Endothelial cell of umbilical vein (primary cell): ENCODE data around the gene SPAG16. TPM values are rescaled to one million over a fixed set of nuclear protein-coding genes. Genes with fewer than 3 reads are reported as not detected.

Experiments used
- BruUV-seq: library from RNA; stranded (reverse); fragments of 400-500 nt; replicated peaks from 2 replicates; lab custom pipeline; 2021; lab: Mats Ljungman, UMichigan
- CTCF ChIA-PET: fragments of 300-600, 350-600 bp; sonication (Branson Sonifier 250); formaldehyde crosslinking; loops from one replicate; lab custom pipeline; 2021; ENCODE audit warnings: antibody characterized with exemption, inconsistent platforms; lab: Charles Lee
- POLR2A ChIA-PET: fragments of 300-600, 350-600 bp; sonication (Branson Sonifier 250); formaldehyde crosslinking; loops from one replicate; lab custom pipeline; 2021; ENCODE audit warnings: antibody characterized with exemption, inconsistent platforms; lab: Charles Lee
- DNase-seq: peaks from one replicate; pipeline ENCODE4 v3.0.0-alpha.2; 2011; ENCODE audit warnings: low read depth, low spot score
- FAIRE-seq: peaks from 2 replicates; lab custom pipeline; 2011; peaks lifted over from hg19 to GRCh38; lab: Jason Lieb, UNC
- H2AFZ ChIP-seq: 2 replicates; pipeline ENCODE4 v1.6.0; 2012; ENCODE audit warnings: low read depth, low read length, control low read depth, inconsistent platforms
- H3K27ac ChIP-seq: 2 replicates; pipeline ENCODE4 v1.5.1; 2011; ENCODE audit warnings: low read depth, mild to moderate bottlenecking, control low read depth, low read length, moderate library complexity; ENCODE audit not compliant: insufficient read depth
- H3K27me3 ChIP-seq, 2 experiments: 2 replicates each; pipeline versions ENCODE4 v1.6.0 to v1.6.1; 2011; ENCODE audit warnings: low read length in 2 of 2, mixed read lengths in 1 of 2; ENCODE audit not compliant: control insufficient read depth in 2 of 2, insufficient read depth in 2 of 2
- H3K36me3 ChIP-seq, 2 experiments: 2 replicates in 1 of 2; 3 replicates in 1 of 2; pipeline ENCODE4 v1.5.1; 2011; ENCODE audit warnings: low read length in 2 of 2, mild to moderate bottlenecking in 1 of 2, moderate library complexity in 1 of 2; ENCODE audit not compliant: control insufficient read depth in 2 of 2, insufficient read depth in 2 of 2; ENCODE audit errors: extremely low read depth in 1 of 2
- H3K4me1 ChIP-seq: 3 replicates; pipeline ENCODE4 v1.5.1; 2011; ENCODE audit warnings: mild to moderate bottlenecking, low read length; ENCODE audit not compliant: control insufficient read depth, insufficient read depth; ENCODE audit errors: extremely low read depth
- H3K4me2 ChIP-seq: 2 replicates; pipeline ENCODE4 v1.6.1; 2011; ENCODE audit warnings: low read length, control low read depth, mixed read lengths; ENCODE audit not compliant: insufficient read depth
- H3K4me3 ChIP-seq, 3 experiments: fragments of 200-600 bp in 1 of 3; sonication (generic), shearing (Covaris generic) in 1 of 3; replicated peaks in 1 of 3; 2 replicates each; pipeline ENCODE4 v1.5.1; 2011 to 2016; ENCODE audit warnings: control low read depth in 3 of 3, low read length in 3 of 3, mild to moderate bottlenecking in 2 of 3, inconsistent platforms in 1 of 3, low read depth in 1 of 3, moderate library complexity in 1 of 3; ENCODE audit not compliant: insufficient read depth in 1 of 3
- H3K79me2 ChIP-seq: 2 replicates; pipeline ENCODE4 v1.6.0; 2012; ENCODE audit warnings: low read length, inconsistent platforms; ENCODE audit not compliant: control insufficient read depth, insufficient read depth
- H3K9ac ChIP-seq: replicated peaks from 2 replicates; pipeline ENCODE3; 2011; ENCODE audit warnings: low read length, control low read depth; ENCODE audit not compliant: insufficient read depth; ENCODE audit errors: extremely low read depth
- H3K9me1 ChIP-seq: replicated peaks from 3 replicates; pipeline ENCODE4 v1.6.0; 2011; ENCODE audit warnings: mild to moderate bottlenecking, low read length; ENCODE audit not compliant: control insufficient read depth, insufficient read depth; ENCODE audit errors: extremely low read depth
- H3K9me3 ChIP-seq: replicated peaks from 2 replicates; pipeline ENCODE4 v1.5.1; 2012; ENCODE audit warnings: low read length, inconsistent platforms; ENCODE audit not compliant: control insufficient read depth, insufficient read depth
- H4K20me1 ChIP-seq: replicated peaks from 2 replicates; pipeline ENCODE3; 2011; ENCODE audit warnings: mild to moderate bottlenecking, low read length; ENCODE audit not compliant: control insufficient read depth, insufficient read depth; ENCODE audit errors: extremely low read depth
- FOS ChIP-seq: IDR thresholded peaks from 2 replicates; pipeline ENCODE4 v1.6.1; 2011; ENCODE audit warnings: mild to moderate bottlenecking, low read length, moderate library complexity, borderline replicate concordance; ENCODE audit not compliant: insufficient read depth
- GATA2 ChIP-seq: IDR thresholded peaks from 2 replicates; pipeline ENCODE4 v1.7.0; 2011; ENCODE audit warnings: low read depth, mild to moderate bottlenecking, moderate library complexity, mixed read lengths, low read length; ENCODE audit not compliant: insufficient read length, insufficient read depth
- POLR2A ChIP-seq: IDR thresholded peaks from 2 replicates; pipeline ENCODE4 v1.6.1; 2012; ENCODE audit warnings: low read depth, mild to moderate bottlenecking, control low read depth, low read length
- POLR2AphosphoS5 ChIP-seq: IDR thresholded peaks from 2 replicates; pipeline ENCODE4 v1.6.1; 2012; ENCODE audit warnings: low read depth, mild to moderate bottlenecking, control low read depth, low read length, moderate library complexity; ENCODE audit not compliant: insufficient read depth
- dilution Hi-C: fragments of 300-500 bp; cut with MboI; formaldehyde crosslinking; loops from one replicate; pipeline ENCODE4 v1.15.0; 2019; ENCODE audit warnings: low sequenced_read_pairs; ENCODE audit not compliant: extremely low pct_ligation_motif_present
- intact Hi-C: fragments of 100-400 bp; cut with micrococcal nuclease; formaldehyde crosslinking; loops from one replicate; pipeline ENCODE4 v1.10.0; 2022
- polyA plus RNA-seq, 4 experiments: library from polyadenylated mRNA; depleted of rRNA in 3 of 4; stranded (reverse) in 3 of 4; unstranded in 1 of 4; fragments of >200 nt; gene quantifications; 2 replicates each; pipeline versions ENCODE4 v1.2.1 to v1.2.3, GENCODE V29; 2011 to 2012; ENCODE audit warnings: missing spikeins in 1 of 4
- total RNA-seq: library from RNA; stranded (reverse); gene quantifications from 2 replicates; pipeline ENCODE4 v1.2.3, GENCODE V29; 2021
- TF ChIP-seq, protein P1 (sequence below): IDR thresholded peaks from 2 replicates; pipeline ENCODE4 v1.6.1; 2011; ENCODE audit not compliant: insufficient read depth, insufficient read length
- TF ChIP-seq, protein P2 (sequence below), 2 donors: IDR thresholded peaks; 1 replicate in 1 of 2; 2 replicates in 1 of 2; pipeline ENCODE4 v1.5.1; 2011; ENCODE audit warnings: low read length in 2 of 2, mild to moderate bottlenecking in 2 of 2, moderate library complexity in 2 of 2, control low read depth in 1 of 2, inconsistent platforms in 1 of 2, low read depth in 1 of 2; ENCODE audit not compliant: insufficient read depth in 1 of 2; ENCODE audit errors: extremely low read depth in 1 of 2

Gene SPAG16
- total and polyA plus RNA-seq, 2 donors (not counting 3 experiments of a cell fraction or from before 2014, with no cell fraction given): 4.0 to 7.7 TPM

DNA sequence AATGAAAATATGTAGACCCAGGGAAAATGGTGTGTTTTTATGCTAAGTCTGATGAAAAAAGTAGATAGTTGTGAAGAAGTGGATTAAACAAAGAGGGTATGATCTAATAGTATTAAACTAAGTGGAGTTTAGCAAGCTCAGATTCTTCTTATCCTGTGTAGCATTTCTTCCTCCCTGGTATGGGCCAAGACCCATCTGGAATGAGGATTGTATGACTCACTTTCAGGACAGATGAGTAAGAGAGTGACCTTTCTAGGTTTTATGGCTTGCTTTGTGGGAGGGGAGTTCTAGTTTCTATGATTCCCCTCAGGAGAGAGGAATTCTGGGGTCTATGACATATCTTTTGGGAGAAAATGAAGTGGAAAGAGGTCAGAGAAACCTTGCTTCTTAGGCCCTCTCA is 550.1 kb downstream of the SPAG16 start:
- Histone ChIP-seq H3K4me2 (no peak overlapping the region), H3K36me3 (no peaks in the 10 kb centered on the region), H3K9me1 (no peaks in the 10 kb centered on the region), H3K27ac (no peak overlapping the region), H3K4me3 (no peak overlapping the region), H3K4me1 (no peaks in the 10 kb centered on the region), H3K9me3 (peaks cover 2% of the 10 kb centered on the region), H3K9ac (no peak overlapping the region), H3K79me2 (no peaks in the 10 kb centered on the region), H3K27me3 (no peaks in the 10 kb centered on the region), H4K20me1 (no peaks in the 10 kb centered on the region), H2AFZ (no peak overlapping the region)
- intact Hi-C loops: no loop called here
- TF ChIP-seq FOS: peak; percentile 43
- TF ChIP-seq GATA2: no peak
- dilution Hi-C loops: no loop called here
- DNase-seq (peak; percentile 3), FAIRE-seq (no peak)
- POLR2A ChIA-PET: no interaction called here
- CTCF ChIA-PET: no interaction called here
- BruUV-seq: no TSS peak

DNA sequence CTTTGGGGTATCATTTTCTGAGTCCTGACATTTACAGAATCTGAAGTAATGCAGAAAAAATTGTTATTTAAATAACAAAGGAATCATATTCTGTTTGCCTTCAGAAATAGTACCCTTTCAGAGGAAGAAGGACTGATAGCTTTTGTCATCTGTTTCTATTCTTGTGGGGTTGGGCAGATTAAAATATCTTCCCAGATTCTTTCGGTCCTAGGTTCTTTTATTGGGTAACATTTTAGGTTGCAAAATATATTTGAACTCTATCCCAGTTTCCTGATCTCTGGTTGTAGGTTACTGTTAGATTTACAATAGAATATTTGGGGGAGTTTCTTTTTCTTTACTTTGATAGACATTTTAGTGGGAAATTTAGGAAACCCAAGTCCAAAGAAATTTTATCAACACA is 550.5 kb downstream of the SPAG16 start:
- Histone ChIP-seq H3K9me1 (no peaks in the 10 kb centered on the region), H3K4me3 (no peak overlapping the region), H4K20me1 (no peaks in the 10 kb centered on the region), H2AFZ (no peak overlapping the region), H3K27me3 (no peaks in the 10 kb centered on the region), H3K4me1 (no peaks in the 10 kb centered on the region), H3K9me3 (peaks cover 2% of the 10 kb centered on the region), H3K36me3 (no peaks in the 10 kb centered on the region), H3K27ac (no peak overlapping the region), H3K4me2 (no peak overlapping the region), H3K79me2 (no peaks in the 10 kb centered on the region), H3K9ac (no peak overlapping the region)
- dilution Hi-C loops (no loop called here), intact Hi-C loops (no loop called here)
- no peak for FAIRE-seq
- no peak for DNase-seq
- TF ChIP-seq, protein P1, sequence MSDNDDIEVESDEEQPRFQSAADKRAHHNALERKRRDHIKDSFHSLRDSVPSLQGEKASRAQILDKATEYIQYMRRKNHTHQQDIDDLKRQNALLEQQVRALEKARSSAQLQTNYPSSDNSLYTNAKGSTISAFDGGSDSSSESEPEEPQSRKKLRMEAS: no peak
- TF ChIP-seq POLR2AphosphoS5 (no peak), POLR2A (no peak), FOS (no peak)
- TF ChIP-seq, protein P2, sequence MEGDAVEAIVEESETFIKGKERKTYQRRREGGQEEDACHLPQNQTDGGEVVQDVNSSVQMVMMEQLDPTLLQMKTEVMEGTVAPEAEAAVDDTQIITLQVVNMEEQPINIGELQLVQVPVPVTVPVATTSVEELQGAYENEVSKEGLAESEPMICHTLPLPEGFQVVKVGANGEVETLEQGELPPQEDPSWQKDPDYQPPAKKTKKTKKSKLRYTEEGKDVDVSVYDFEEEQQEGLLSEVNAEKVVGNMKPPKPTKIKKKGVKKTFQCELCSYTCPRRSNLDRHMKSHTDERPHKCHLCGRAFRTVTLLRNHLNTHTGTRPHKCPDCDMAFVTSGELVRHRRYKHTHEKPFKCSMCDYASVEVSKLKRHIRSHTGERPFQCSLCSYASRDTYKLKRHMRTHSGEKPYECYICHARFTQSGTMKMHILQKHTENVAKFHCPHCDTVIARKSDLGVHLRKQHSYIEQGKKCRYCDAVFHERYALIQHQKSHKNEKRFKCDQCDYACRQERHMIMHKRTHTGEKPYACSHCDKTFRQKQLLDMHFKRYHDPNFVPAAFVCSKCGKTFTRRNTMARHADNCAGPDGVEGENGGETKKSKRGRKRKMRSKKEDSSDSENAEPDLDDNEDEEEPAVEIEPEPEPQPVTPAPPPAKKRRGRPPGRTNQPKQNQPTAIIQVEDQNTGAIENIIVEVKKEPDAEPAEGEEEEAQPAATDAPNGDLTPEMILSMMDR (IDR thresholded peaks at IDR 0.05; ENCODE audit: extremely low read depth in 1 of 2, insufficient read depth in 1 of 2, low read depth in 1 of 2, low read length in 2 of 2): no peak
- BruUV-seq: no TSS peak
- CTCF ChIA-PET: no interaction called here
- POLR2A ChIA-PET: no interaction called here
